Activated B cell treated with CpG ODN at 0.5 μM for 24 hours (primary cell): ENCODE measurements around the gene TMEM235. TPM values are rescaled to one million over a fixed set of nuclear protein-coding genes. Genes with fewer than 3 reads are reported as not detected.

Experiments
- ATAC-seq: fragments of 200-7000 bp; cut with Tn5 transposase; one replicate; pipeline ENCODE4 v1.10.0; 2021; ENCODE audit warnings: low read depth, mild to moderate bottlenecking, moderate library complexity
- CTCF ChIA-PET: fragments of 350-600 bp; sonication (Branson Sonifier 250); formaldehyde crosslinking; loops from one replicate; lab custom pipeline; 2021; ENCODE audit warnings: antibody characterized with exemption; lab: Charles Lee
- POLR2A ChIA-PET: fragments of 350-600 bp; sonication (Branson Sonifier 250); formaldehyde crosslinking; loops from one replicate; lab custom pipeline; 2021; ENCODE audit warnings: antibody characterized with exemption; lab: Charles Lee
- DNase-seq: peaks from one replicate; pipeline ENCODE4 v3.0.0; 2022
- H3K27ac Mint-ChIP-seq: one replicate; pipeline ENCODE4 v1.8.0; 2020; ENCODE audit warnings: mixed read lengths
- H3K27me3 Mint-ChIP-seq: one replicate; pipeline ENCODE4 v1.8.0; 2021; ENCODE audit warnings: mixed read lengths
- H3K36me3 Mint-ChIP-seq: one replicate; pipeline ENCODE4 v1.8.0; 2021; ENCODE audit warnings: low read depth, mixed read lengths
- H3K4me1 Mint-ChIP-seq: one replicate; pipeline ENCODE4 v1.8.0; 2021; ENCODE audit warnings: mixed read lengths
- H3K4me3 Mint-ChIP-seq: one replicate; pipeline ENCODE4 v1.8.0; 2020; ENCODE audit warnings: mild to moderate bottlenecking, mixed read lengths
- H3K9me3 Mint-ChIP-seq: one replicate; pipeline ENCODE4 v1.8.0; 2020; ENCODE audit warnings: mixed read lengths
- CTCF ChIP-seq: fragments of 200-600 bp; IDR thresholded peaks from one replicate; pipeline ENCODE4 v1.8.0; 2022; ENCODE audit warnings: antibody characterized with exemption, mild to moderate bottlenecking
- intact Hi-C: fragments of 100-400 bp; cut with micrococcal nuclease; formaldehyde crosslinking; loops from one replicate; pipeline ENCODE4 v1.15.1; 2024
- total RNA-seq: library from RNA; stranded (reverse); gene quantifications from 2 replicates; pipeline ENCODE4 v1.2.3, GENCODE V29; 2022

Gene TMEM235
- total RNA-seq, 1 donor from 2014 or later, result not detected

- TF ChIP-seq CTCF, result no peak
- Mint-ChIP-seq H3K27ac (no peak overlapping the region), H3K4me1 (peaks cover 3% of the 10 kb centered on the region), H3K36me3 (no peaks in the 10 kb centered on the region), H3K27me3 (no peaks in the 10 kb centered on the region), H3K9me3 (no peaks in the 10 kb centered on the region), H3K4me3 (no peak overlapping the region)
- POLR2A ChIA-PET, result interaction anchor here (0.6 kb wide), 1 partner anchor 126 kb away, joined by 3 read pairs; no protein-coding TSS in a partner anchor
- no peak for ATAC-seq
- intact Hi-C loops, result no loop called here
- no peak for DNase-seq
- CTCF ChIA-PET, result no interaction called here
Observed at GRCh38 chr17:78266231-78266631, 34.8 kb downstream of the TMEM235 start.

- no peak for TF ChIP-seq CTCF
- POLR2A ChIA-PET, result interaction anchor here (0.6 kb wide), 1 partner anchor 126 kb away, joined by 3 read pairs; no protein-coding TSS in a partner anchor
- CTCF ChIA-PET, result no interaction called here
- Mint-ChIP-seq H3K4me3 (no peak overlapping the region), H3K27ac (no peak overlapping the region), H3K27me3 (no peaks in the 10 kb centered on the region), H3K36me3 (no peaks in the 10 kb centered on the region), H3K9me3 (no peaks in the 10 kb centered on the region), H3K4me1 (peaks cover 6% of the 10 kb centered on the region)
- ATAC-seq (no peak), DNase-seq (no peak)
- intact Hi-C loops, result no loop called here
Observed at GRCh38 chr17:78266771-78267170, 35.3 kb downstream of the TMEM235 start.

GRCh38 chr17:78267253-78268073 is 36.0 kb downstream of the TMEM235 start:
- Mint-ChIP-seq H3K4me1 (peaks cover 13% of the 10 kb centered on the region), H3K4me3 (no peak overlapping the region), H3K27me3 (peaks cover 3% of the 10 kb centered on the region), H3K36me3 (no peaks in the 10 kb centered on the region), H3K27ac (no peak overlapping the region), H3K9me3 (no peaks in the 10 kb centered on the region)
- DNase-seq (no peak), ATAC-seq (no peak)
- TF ChIP-seq CTCF, result no peak
- POLR2A ChIA-PET, result interaction anchor here (0.6 kb wide), 1 partner anchor 9 kb away, joined by 9 read pairs; no protein-coding TSS in a partner anchor
- CTCF ChIA-PET, result no interaction called here
- intact Hi-C loops, result no loop called here

GRCh38 chr17:78268191-78268874 is 36.9 kb downstream of the TMEM235 start:
- H3K4me1 Mint-ChIP-seq, result peaks cover 19% of the 10 kb centered on the region
- ChIA-PET POLR2A (no interaction called here), CTCF (interaction anchor here (1.1 kb wide), 1 partner anchor 10 kb away, joined by 3 read pairs; no protein-coding TSS in a partner anchor)
- DNase-seq (no peak), ATAC-seq (no peak)
- no peak overlapping the region for H3K27ac Mint-ChIP-seq
- H3K4me3 Mint-ChIP-seq, result no peak overlapping the region
- intact Hi-C loops, result no loop called here
- no peaks in the 10 kb centered on the region for H3K9me3 Mint-ChIP-seq
- no peaks in the 10 kb centered on the region for H3K36me3 Mint-ChIP-seq
- no peak for TF ChIP-seq CTCF
- peaks cover 3% of the 10 kb centered on the region for H3K27me3 Mint-ChIP-seq
